Pericardium fibroblast (primary cell): ENCODE measurements around the gene PROSER1. TPM values are rescaled to one million over a fixed set of nuclear protein-coding genes. Genes with fewer than 3 reads are reported as not detected.

Source experiments
- total RNA-seq: library from RNA; depleted of rRNA; stranded (reverse); fragments of >200 nt; gene quantifications from 2 replicates; pipeline ENCODE4 v1.2.3, GENCODE V29; 2015

PROSER1 gene
- 4.0 and 9.1 TPM in 2 replicates for total RNA-seq

GRCh38 chr13:39037880-39038568 is at the start of gene PROSER1, which contains the start of gene NHLRC3:
Gene PROSER1 (minus strand): TSS chr13:39038089. CDS start chr13:39037242, 847 bp downstream.
Gene NHLRC3 (plus strand): TSS chr13:39038456. CDS start chr13:39038640, 184 bp downstream.

DNA sequence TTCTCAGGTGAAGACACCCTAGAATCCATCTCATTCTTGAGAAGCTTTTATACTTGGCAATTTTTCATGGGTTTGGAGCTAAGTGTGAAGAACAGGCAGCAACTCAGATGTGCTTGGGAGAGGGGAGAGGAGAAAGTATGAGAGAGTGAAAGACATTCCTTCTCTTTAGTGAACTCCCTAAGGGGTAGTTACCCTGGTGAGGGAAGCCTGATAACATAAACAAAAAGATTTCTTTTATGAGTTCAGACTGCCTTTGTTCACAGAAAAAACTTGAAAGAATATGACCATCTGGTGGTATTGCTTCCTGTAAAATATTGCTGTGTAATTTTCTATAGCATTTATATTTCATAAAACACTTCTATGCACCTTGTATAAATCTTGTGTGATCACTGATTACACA is 47.2 kb downstream of the PROSER1 start, which contains the start of gene STOML3:
TSS of gene STOML3 (minus strand) at position 139 of the 400 bp plus-strand sequence. CDS start at position 29, 110 bp downstream.

Other genes with a start within 250 kb of the PROSER1 start
- gene STOML3, start 47.3 kb downstream of the PROSER1 start, total RNA-seq: not detected in 2 replicates
- 4.9 and 6.9 TPM in 2 replicates for gene NHLRC3, start 367 bp upstream of the PROSER1 start, total RNA-seq